ENCODE measurements around the gene DESI1.
"Not testable (repeated sequence)": the region's sequence is repeated elsewhere in the genome, so short reads cannot be mapped to it uniquely, and the experiment has no call there.

DESI1 gene

GRCh38 chr22:41564563-41564962 is 56.3 kb downstream of the DESI1 start:
- Mint-ChIP-seq H3K4me1 (ENCODE audit: low read depth) (no peaks in the 10 kb centered on the region), H3K9me3 (ENCODE audit: low read depth) (no peaks in the 10 kb centered on the region), H3K4me3 (no peak overlapping the region), H3K36me3 (no peaks in the 10 kb centered on the region), H3K27ac (no peak overlapping the region), H3K27me3 (peaks cover 5% of the 10 kb centered on the region)

GRCh38 chr22:41563051-41563711 is 57.7 kb downstream of the DESI1 start:
- H3K27ac Mint-ChIP-seq = no peak overlapping the region
- no peaks in the 10 kb centered on the region for H3K4me1 Mint-ChIP-seq (ENCODE audit: low read depth)
- no peaks in the 10 kb centered on the region for H3K9me3 Mint-ChIP-seq (ENCODE audit: low read depth)
- peaks cover 5% of the 10 kb centered on the region for H3K27me3 Mint-ChIP-seq
- H3K36me3 Mint-ChIP-seq = no peaks in the 10 kb centered on the region
- H3K4me3 Mint-ChIP-seq = no peak overlapping the region

- Mint-ChIP-seq H3K4me3 (no peak overlapping the region), H3K4me1 (ENCODE audit: low read depth) (no peaks in the 10 kb centered on the region), H3K9me3 (ENCODE audit: low read depth) (no peaks in the 10 kb centered on the region), H3K36me3 (no peaks in the 10 kb centered on the region), H3K27ac (no peak overlapping the region), H3K27me3 (peaks cover 5% of the 10 kb centered on the region)
Observed at GRCh38 chr22:41562461-41562860, 58.4 kb downstream of the DESI1 start.

GRCh38 chr22:41561788-41562187 is 59.1 kb downstream of the DESI1 start:
- H3K27ac Mint-ChIP-seq = no peak overlapping the region
- H3K36me3 Mint-ChIP-seq = no peaks in the 10 kb centered on the region
- no peaks in the 10 kb centered on the region for H3K9me3 Mint-ChIP-seq (ENCODE audit: low read depth)
- peaks cover 1% of the 10 kb centered on the region for H3K4me1 Mint-ChIP-seq (ENCODE audit: low read depth)
- H3K27me3 Mint-ChIP-seq = peaks cover 7% of the 10 kb centered on the region
- H3K4me3 Mint-ChIP-seq = no peak overlapping the region

- peaks cover 3% of the 10 kb centered on the region for H3K4me1 Mint-ChIP-seq (ENCODE audit: low read depth)
- no peak overlapping the region for H3K27ac Mint-ChIP-seq
- no peaks in the 10 kb centered on the region for H3K9me3 Mint-ChIP-seq (ENCODE audit: low read depth)
- no peak overlapping the region for H3K4me3 Mint-ChIP-seq
- H3K27me3 Mint-ChIP-seq = peaks cover 8% of the 10 kb centered on the region
- no peaks in the 10 kb centered on the region for H3K36me3 Mint-ChIP-seq
Observed at GRCh38 chr22:41561335-41561734, 59.5 kb downstream of the DESI1 start.

- no peak overlapping the region for H3K4me3 Mint-ChIP-seq
Observed at GRCh38 chr22:41560095-41560471, 60.8 kb downstream of the DESI1 start.

GRCh38 chr22:41558241-41558630 is 62.6 kb downstream of the DESI1 start:
- H3K27me3 Mint-ChIP-seq, H3K4me3 Mint-ChIP-seq, H3K36me3 Mint-ChIP-seq: not testable (repeated sequence)

More at GRCh38 chr22:41560095-41560471, 60.8 kb downstream of the DESI1 start:
- peaks cover 4% of the 10 kb centered on the region for H3K4me1 Mint-ChIP-seq (ENCODE audit: low read depth)
- no peaks in the 10 kb centered on the region for H3K36me3 Mint-ChIP-seq
- no peaks in the 10 kb centered on the region for H3K9me3 Mint-ChIP-seq (ENCODE audit: low read depth)
- H3K27ac Mint-ChIP-seq = no peak overlapping the region
- peaks cover 9% of the 10 kb centered on the region for H3K27me3 Mint-ChIP-seq

GRCh38 chr22:41557401-41558240 is 63.2 kb downstream of the DESI1 start:
- no peak overlapping the region for H3K4me3 Mint-ChIP-seq
- peaks cover 4% of the 10 kb centered on the region for H3K4me1 Mint-ChIP-seq (ENCODE audit: low read depth)
- no peaks in the 10 kb centered on the region for H3K9me3 Mint-ChIP-seq (ENCODE audit: low read depth)
- H3K27me3 Mint-ChIP-seq = peaks cover 9% of the 10 kb centered on the region
- no peaks in the 10 kb centered on the region for H3K36me3 Mint-ChIP-seq
- H3K27ac Mint-ChIP-seq = no peak overlapping the region

More at GRCh38 chr22:41558241-41558630, 62.6 kb downstream of the DESI1 start:
- not testable (repeated sequence) for H3K27ac Mint-ChIP-seq; H3K4me1 Mint-ChIP-seq (ENCODE audit: low read depth); H3K9me3 Mint-ChIP-seq (ENCODE audit: low read depth)

GRCh38 chr22:41556561-41556960 is 64.3 kb downstream of the DESI1 start:
- no peaks in the 10 kb centered on the region for H3K9me3 Mint-ChIP-seq (ENCODE audit: low read depth)
- H3K4me1 Mint-ChIP-seq (ENCODE audit: low read depth) = peaks cover 4% of the 10 kb centered on the region
- peaks cover 9% of the 10 kb centered on the region for H3K27me3 Mint-ChIP-seq
- no peaks in the 10 kb centered on the region for H3K36me3 Mint-ChIP-seq
- H3K27ac Mint-ChIP-seq = no peak overlapping the region
- no peak overlapping the region for H3K4me3 Mint-ChIP-seq

- H3K27ac Mint-ChIP-seq = no peak overlapping the region
- no peaks in the 10 kb centered on the region for H3K36me3 Mint-ChIP-seq
- no peaks in the 10 kb centered on the region for H3K9me3 Mint-ChIP-seq (ENCODE audit: low read depth)
- peaks cover 4% of the 10 kb centered on the region for H3K4me1 Mint-ChIP-seq (ENCODE audit: low read depth)
- peaks cover 4% of the 10 kb centered on the region for H3K27me3 Mint-ChIP-seq
- H3K4me3 Mint-ChIP-seq = no peak overlapping the region
Observed at GRCh38 chr22:41555325-41555982, 65.4 kb downstream of the DESI1 start.

- Mint-ChIP-seq H3K27me3 (peaks cover 4% of the 10 kb centered on the region), H3K36me3 (no peaks in the 10 kb centered on the region), H3K9me3 (ENCODE audit: low read depth) (no peaks in the 10 kb centered on the region), H3K4me3 (no peak overlapping the region), H3K4me1 (ENCODE audit: low read depth) (peaks cover 4% of the 10 kb centered on the region), H3K27ac (no peak overlapping the region)
Observed at GRCh38 chr22:41551877-41552582, 68.8 kb downstream of the DESI1 start.

- no peaks in the 10 kb centered on the region for H3K36me3 Mint-ChIP-seq
- no peak overlapping the region for H3K27ac Mint-ChIP-seq
- no peaks in the 10 kb centered on the region for H3K9me3 Mint-ChIP-seq (ENCODE audit: low read depth)
- no peak overlapping the region for H3K4me3 Mint-ChIP-seq
- no peaks in the 10 kb centered on the region for H3K4me1 Mint-ChIP-seq (ENCODE audit: low read depth)
- no peaks in the 10 kb centered on the region for H3K27me3 Mint-ChIP-seq
Observed at GRCh38 chr22:41550952-41551491, 69.8 kb downstream of the DESI1 start.

GRCh38 chr22:41548830-41549211 is 72.0 kb downstream of the DESI1 start:
- Mint-ChIP-seq H3K9me3 (ENCODE audit: low read depth) (no peaks in the 10 kb centered on the region), H3K4me1 (ENCODE audit: low read depth) (peaks cover 11% of the 10 kb centered on the region), H3K36me3 (no peaks in the 10 kb centered on the region), H3K4me3 (no peak overlapping the region), H3K27me3 (no peaks in the 10 kb centered on the region), H3K27ac (no peak overlapping the region)

Measured in activated naive CD8-positive, alpha-beta T cell (primary cell).